ENCODE measurements around the gene TNFAIP8L1. TPM values are rescaled to one million over a fixed set of nuclear protein-coding genes. Genes with fewer than 3 reads are reported as not detected.

The TNFAIP8L1 gene
- total and polyA plus RNA-seq, 2 of the 8 experiments (the other 6 are each of a cell fraction or from before 2014, with no cell fraction given) = 3.2 to 6.1 TPM

- peak; percentile 82 to 99 (median 99) for TF ChIP-seq CTCF (IDR thresholded peaks at IDR 0.05; ENCODE audit: control extremely low read depth in 1 of 3, insufficient read depth in 1 of 3, low read depth in 1 of 3, low read length in 3 of 3)
- TF ChIP-seq TCF12 (IDR thresholded peaks at IDR 0.05; ENCODE audit: low read depth, low read length) = no peak
- peak; percentile 48; the same call in 1 of the 2 replicates for TF ChIP-seq MAX (IDR thresholded peaks at IDR 0.05)
- TF ChIP-seq RNF2 (IDR thresholded peaks at IDR 0.05; ENCODE audit: borderline replicate concordance, low read depth, low read length, missing control alignments, poor library complexity, severe bottlenecking) = no peak
- TF ChIP-seq HDAC2 (IDR thresholded peaks at IDR 0.05; ENCODE audit: borderline replicate concordance in 1 of 2, low read depth in 2 of 2, low read length in 2 of 2) = peak in 1 of 2 experiments; percentile 100; a peak in 2 of 4 replicates
- TF ChIP-seq ATF3 (IDR thresholded peaks at IDR 0.05; ENCODE audit: insufficient read depth, low read depth, low read length) = no peak
- TF ChIP-seq SIN3A (conservative IDR thresholded peaks at IDR 0.05 in 1 of 2, IDR thresholded peaks at IDR 0.05 in 1 of 2; ENCODE audit: low read depth in 1 of 2, low read length in 2 of 2) = 0 out of 4 replicates have a peak, but pooled peaks of 1 of the 2 experiments have one; percentile 26
- peak; percentile 100 for TF ChIP-seq KDM1A (IDR thresholded peaks at IDR 0.05; ENCODE audit: borderline replicate concordance, low read length)
Observed at GRCh38 chr19:4633140-4633967, 6.0 kb upstream of the TNFAIP8L1 start (continued).
